Astrocyte (in vitro differentiated cells and primary cell): Measurements from ENCODE around the gene ENOX2. TPM values are rescaled to one million over a fixed set of nuclear protein-coding genes. Genes with fewer than 3 reads are reported as not detected.

ENCODE experiments used
- DNase-seq: peaks from one replicate; pipeline ENCODE4 v3.0.0-alpha.2; 2010; ENCODE audit warnings: low read depth
- FAIRE-seq: peaks from 2 replicates; lab custom pipeline; 2011; peaks lifted over from hg19 to GRCh38; lab: Jason Lieb, UNC
- H2AFZ ChIP-seq: 2 replicates; pipeline ENCODE4 v1.6.0; 2012; ENCODE audit warnings: low read depth, low read length, inconsistent platforms
- H3K27ac ChIP-seq: 2 replicates; pipeline ENCODE4 v1.5.1; 2011; ENCODE audit warnings: low read depth, low read length, inconsistent platforms
- H3K27me3 ChIP-seq: 2 replicates; pipeline ENCODE4 v1.6.0; 2011; ENCODE audit warnings: low read length, inconsistent platforms; ENCODE audit not compliant: insufficient read depth
- H3K36me3 ChIP-seq: 2 replicates; pipeline ENCODE4 v1.5.1; 2011; ENCODE audit warnings: low read length, inconsistent platforms; ENCODE audit not compliant: insufficient read depth
- H3K4me1 ChIP-seq: 2 replicates; pipeline ENCODE4 v1.5.1; 2011; ENCODE audit warnings: low read length, inconsistent platforms; ENCODE audit not compliant: insufficient read depth
- H3K4me2 ChIP-seq: 2 replicates; pipeline ENCODE4 v1.6.0; 2012; ENCODE audit warnings: low read length, inconsistent platforms
- H3K4me3 ChIP-seq: 2 replicates; pipeline ENCODE4 v1.5.1; 2011; ENCODE audit warnings: low read depth, mild to moderate bottlenecking, low read length, inconsistent platforms; ENCODE audit not compliant: insufficient read depth
- H3K79me2 ChIP-seq: 2 replicates; pipeline ENCODE4 v1.6.0; 2012; ENCODE audit warnings: mild to moderate bottlenecking, low read length, inconsistent platforms; ENCODE audit not compliant: insufficient read depth
- H3K9ac ChIP-seq: 2 replicates; pipeline ENCODE4 v1.6.0; 2012; ENCODE audit warnings: mild to moderate bottlenecking, low read length, inconsistent platforms
- H3K9me3 ChIP-seq: 2 replicates; pipeline ENCODE4 v1.5.1; 2012; ENCODE audit warnings: low read depth, mild to moderate bottlenecking, low read length, inconsistent platforms; ENCODE audit not compliant: insufficient read depth
- H4K20me1 ChIP-seq: 2 replicates; pipeline ENCODE4 v1.6.0; 2012; ENCODE audit warnings: low read length, inconsistent platforms; ENCODE audit not compliant: insufficient read depth
- H3K27ac Mint-ChIP-seq: one replicate; pipeline ENCODE4 v1.8.0; 2021; ENCODE audit warnings: mild to moderate bottlenecking, mixed read lengths; ENCODE audit not compliant: unreplicated experiment
- H3K27me3 Mint-ChIP-seq: one replicate; pipeline ENCODE4 v1.8.0; 2021; ENCODE audit warnings: low read depth, mixed read lengths; ENCODE audit not compliant: unreplicated experiment
- H3K36me3 Mint-ChIP-seq: one replicate; pipeline ENCODE4 v1.8.0; 2021; ENCODE audit warnings: low read depth, mixed read lengths; ENCODE audit not compliant: unreplicated experiment
- H3K4me1 Mint-ChIP-seq: one replicate; pipeline ENCODE4 v1.8.0; 2021; ENCODE audit warnings: low read depth, mixed read lengths; ENCODE audit not compliant: unreplicated experiment
- H3K4me3 Mint-ChIP-seq: one replicate; pipeline ENCODE4 v1.8.0; 2021; ENCODE audit warnings: mild to moderate bottlenecking, moderate library complexity, mixed read lengths; ENCODE audit not compliant: unreplicated experiment
- H3K9me3 Mint-ChIP-seq: one replicate; pipeline ENCODE4 v1.8.0; 2021; ENCODE audit warnings: mild to moderate bottlenecking, mixed read lengths; ENCODE audit not compliant: unreplicated experiment
- CTCF ChIP-seq: IDR thresholded peaks from 2 replicates; pipeline ENCODE4 v1.5.1; 2011; ENCODE audit warnings: low read depth, mild to moderate bottlenecking, inconsistent platforms, low read length, moderate library complexity; ENCODE audit not compliant: insufficient read depth
- EZH2 ChIP-seq: IDR thresholded peaks from 2 replicates; pipeline ENCODE4 v1.6.1; 2012; ENCODE audit warnings: mild to moderate bottlenecking, low read length, inconsistent platforms; ENCODE audit not compliant: insufficient read depth
- total RNA-seq: library from RNA; stranded (reverse); gene quantifications from 2 replicates; pipeline ENCODE4 v1.2.1, GENCODE V29; 2021

Gene ENOX2
- total RNA-seq, 1 donor from 2014 or later, result 9.4 TPM

- no peak for TF ChIP-seq CTCF
- TF ChIP-seq EZH2, result no peak
- no peaks in the 10 kb centered on the region for H3K9me3 ChIP-seq
- no peak overlapping the region for H3K9ac ChIP-seq
- no peak overlapping the region for H3K4me2 ChIP-seq
- DNase-seq (no peak), FAIRE-seq (peak; percentile 97)
- H3K27me3 ChIP-seq, result no peaks in the 10 kb centered on the region
- no peak overlapping the region for H3K27ac Mint-ChIP-seq
- H4K20me1 ChIP-seq, result no peaks in the 10 kb centered on the region
- no peaks in the 10 kb centered on the region for H3K4me1 ChIP-seq
- peaks cover 7% of the 10 kb centered on the region for H3K4me1 Mint-ChIP-seq
- H3K4me3 ChIP-seq, result no peak overlapping the region
- no peaks in the 10 kb centered on the region for H3K36me3 ChIP-seq
- H3K4me3 Mint-ChIP-seq, result no peak overlapping the region
- no peaks in the 10 kb centered on the region for H3K27me3 Mint-ChIP-seq
- no peak overlapping the region for H3K27ac ChIP-seq
- no peaks in the 10 kb centered on the region for H3K36me3 Mint-ChIP-seq
- H3K79me2 ChIP-seq, result no peaks in the 10 kb centered on the region
- H2AFZ ChIP-seq, result no peak overlapping the region
- no peaks in the 10 kb centered on the region for H3K9me3 Mint-ChIP-seq
Measured at GRCh38 chrX:130828641-130829040, 74.4 kb downstream of the ENOX2 start.

- FAIRE-seq, result no peak
- Mint-ChIP-seq H3K4me3 (no peak overlapping the region), H3K4me1 (peaks cover 7% of the 10 kb centered on the region), H3K36me3 (no peaks in the 10 kb centered on the region), H3K9me3 (no peaks in the 10 kb centered on the region), H3K27me3 (no peaks in the 10 kb centered on the region), H3K27ac (no peak overlapping the region)
- Histone ChIP-seq H3K4me2 (no peak overlapping the region), H3K9me3 (no peaks in the 10 kb centered on the region), H3K4me1 (no peaks in the 10 kb centered on the region), H2AFZ (no peak overlapping the region), H4K20me1 (no peaks in the 10 kb centered on the region), H3K36me3 (no peaks in the 10 kb centered on the region), H3K27me3 (no peaks in the 10 kb centered on the region), H3K9ac (no peak overlapping the region), H3K79me2 (no peaks in the 10 kb centered on the region), H3K27ac (no peak overlapping the region), H3K4me3 (no peak overlapping the region)
- no peak for TF ChIP-seq CTCF
- DNase-seq, result no peak
Measured at GRCh38 chrX:130827648-130828047, 75.4 kb downstream of the ENOX2 start.

GRCh38 chrX:130826249-130826648 is 76.8 kb downstream of the ENOX2 start:
- H3K9me3 ChIP-seq, result no peaks in the 10 kb centered on the region
- Mint-ChIP-seq H3K4me1 (peaks cover 7% of the 10 kb centered on the region), H3K27me3 (no peaks in the 10 kb centered on the region), H3K27ac (no peak overlapping the region), H3K9me3 (no peaks in the 10 kb centered on the region), H3K36me3 (no peaks in the 10 kb centered on the region), H3K4me3 (no peak overlapping the region)
- H3K4me1 ChIP-seq, result no peaks in the 10 kb centered on the region
- H2AFZ ChIP-seq, result no peak overlapping the region
- no peak overlapping the region for H3K4me2 ChIP-seq
- H4K20me1 ChIP-seq, result no peaks in the 10 kb centered on the region
- DNase-seq, result no peak
- no peak overlapping the region for H3K27ac ChIP-seq
- H3K36me3 ChIP-seq, result no peaks in the 10 kb centered on the region
- H3K4me3 ChIP-seq, result no peak overlapping the region
- TF ChIP-seq CTCF (no peak), EZH2 (no peak)
- no peaks in the 10 kb centered on the region for H3K27me3 ChIP-seq
- no peak for FAIRE-seq
- H3K9ac ChIP-seq, result no peak overlapping the region
- H3K79me2 ChIP-seq, result no peaks in the 10 kb centered on the region
